PC-3 (cell line): ENCODE results near the gene TTLL10. TPM values are rescaled to one million over a fixed set of nuclear protein-coding genes. Genes with fewer than 3 reads are reported as not detected.

Experiments used
- ATAC-seq: fragments of 200-7000 bp; cut with Tn5 transposase; 2 replicates; pipeline ENCODE4 v1.9.1; 2020; ENCODE audit warnings: mild to moderate bottlenecking, moderate library complexity
- BruUV-seq: library from RNA; stranded (reverse); fragments of 400-500 nt; replicated peaks from 2 replicates; lab custom pipeline; 2021; lab: Mats Ljungman, UMichigan
- CTCF ChIA-PET: fragments of 300-600 bp; sonication (Branson Sonifier 250); formaldehyde crosslinking; loops from one replicate; lab custom pipeline; 2022; ENCODE audit warnings: antibody characterized with exemption; lab: Charles Lee
- POLR2A ChIA-PET: fragments of 300-600 bp; sonication (Branson Sonifier 250); formaldehyde crosslinking; loops from one replicate; lab custom pipeline; 2022; ENCODE audit warnings: antibody characterized with exemption; ENCODE audit not compliant: unreplicated experiment; lab: Charles Lee
- DNase-seq: peaks from one replicate; pipeline ENCODE4 v3.0.0-alpha.2; 2015
- H2AFZ ChIP-seq: fragments of 300-600 bp; sonication (generic); 2 replicates; pipeline ENCODE4 v1.6.0; 2016; ENCODE audit warnings: antibody characterized with exemption, low read length
- H3F3A ChIP-seq: fragments of 300-600 bp; sonication (generic); one replicate; pipeline ENCODE4 v1.6.0; 2017; ENCODE audit warnings: antibody characterized with exemption, low read length, control low read depth, mild to moderate bottlenecking; ENCODE audit not compliant: unreplicated experiment
- H3K27ac ChIP-seq: fragments of 300-600 bp; sonication (generic); 2 replicates; pipeline ENCODE4 v1.5.1; 2016; ENCODE audit warnings: mild to moderate bottlenecking, low read length
- H3K27me3 ChIP-seq: fragments of 300-600 bp; sonication (generic); 2 replicates; pipeline ENCODE4 v1.6.1; 2016; ENCODE audit warnings: low read length, mixed read lengths
- H3K36me3 ChIP-seq: fragments of 300-600 bp; sonication (generic); 2 replicates; pipeline ENCODE4 v1.6.1; 2016; ENCODE audit warnings: low read depth, mixed run types, low read length, mixed read lengths
- H3K4me1 ChIP-seq: fragments of 300-600 bp; sonication (generic); 2 replicates; pipeline ENCODE4 v1.5.1; 2016; ENCODE audit warnings: low read length; ENCODE audit not compliant: insufficient read depth
- H3K4me2 ChIP-seq: fragments of 300-600 bp; sonication (generic); 2 replicates; pipeline ENCODE4 v1.6.0; 2016; ENCODE audit warnings: low read length
- H3K4me3 ChIP-seq: fragments of 300-600 bp; sonication (generic); 2 replicates; pipeline ENCODE4 v1.5.1; 2016; ENCODE audit warnings: mild to moderate bottlenecking, low read length, mixed read lengths
- H3K79me2 ChIP-seq: fragments of 300-600 bp; sonication (generic); 2 replicates; pipeline ENCODE4 v1.6.1; 2017; ENCODE audit warnings: low read length, mixed read lengths
- H3K9ac ChIP-seq: fragments of 300-600 bp; sonication (generic); 2 replicates; pipeline ENCODE4 v1.6.0; 2016; ENCODE audit warnings: mild to moderate bottlenecking, low read length
- H3K9me2 ChIP-seq: fragments of 300-600 bp; sonication (generic); replicated peaks from 2 replicates; pipeline ENCODE4 v1.6.1; 2016; ENCODE audit warnings: mixed run types, low read length, mixed read lengths
- H3K9me3 ChIP-seq: fragments of 300-600 bp; sonication (generic); 2 replicates; pipeline ENCODE4 v1.6.1; 2016; ENCODE audit warnings: low read length, mixed read lengths
- H4K20me1 ChIP-seq: fragments of 300-600 bp; sonication (generic); 2 replicates; pipeline ENCODE4 v1.6.1; 2016; ENCODE audit warnings: low read length, mixed read lengths
- EZH2 ChIP-seq: fragments of 300-600 bp; sonication (generic); IDR thresholded peaks from one replicate; pipeline ENCODE4 v1.6.1; 2017; ENCODE audit warnings: antibody characterized with exemption, mild to moderate bottlenecking, low read length; ENCODE audit not compliant: unreplicated experiment
- EZH2phosphoT487 ChIP-seq: fragments of 300-600 bp; sonication (generic); IDR thresholded peaks from 2 replicates; pipeline ENCODE4 v1.6.1; 2018; ENCODE audit warnings: mild to moderate bottlenecking, antibody characterized with exemption, low read length, borderline replicate concordance
- intact Hi-C: fragments of 100-400 bp; cut with micrococcal nuclease; formaldehyde crosslinking; loops from 2 replicates; pipeline ENCODE4 v1.9.0; 2023
- total RNA-seq: library from RNA; depleted of rRNA; stranded (reverse); fragments of >200 nt; gene quantifications from 2 replicates; pipeline ENCODE4 v1.2.3, GENCODE V29; 2014
- TF ChIP-seq, protein P1 (sequence below): fragments of 300-600 bp; sonication (generic); conservative IDR thresholded peaks from 2 replicates; pipeline ENCODE4 v1.5.1; 2017; ENCODE audit warnings: antibody characterized with exemption, low read depth, mild to moderate bottlenecking, low read length

The TTLL10 gene
- total RNA-seq, 1 experiment from 2014 or later, result 0.36 TPM

DNA sequence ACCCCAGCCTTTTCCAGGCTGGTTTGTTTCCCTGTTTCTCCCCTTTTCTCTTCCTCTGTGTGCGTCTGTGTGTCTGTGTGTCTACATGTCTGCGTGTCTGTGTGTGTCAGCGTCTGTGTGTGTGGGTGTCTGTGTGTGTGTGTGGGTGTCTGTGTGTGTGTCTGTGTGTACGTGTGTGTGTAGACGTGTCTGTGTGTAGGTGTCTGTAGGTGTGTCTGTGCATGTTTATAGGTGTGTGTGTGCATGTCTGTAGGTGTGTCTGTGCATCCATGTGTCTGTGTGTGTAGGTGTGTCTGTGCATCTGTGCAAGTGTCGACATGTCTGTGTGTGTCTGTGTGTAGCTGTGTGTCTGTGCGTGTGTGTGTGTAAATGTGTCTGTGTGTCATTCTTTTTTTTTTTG is 3.3 kb downstream of the TTLL10 start:
- H3K9me2 ChIP-seq, result no peaks in the 10 kb centered on the region
- no peaks in the 10 kb centered on the region for H3F3A ChIP-seq
- no peak overlapping the region for H3K4me2 ChIP-seq
- H4K20me1 ChIP-seq, result 0 out of 2 replicates have a peak, but pooled peaks cover 4% of the 10 kb centered on the region
- ATAC-seq (no peak), DNase-seq (no peak)
- H3K4me3 ChIP-seq, result no peak overlapping the region
- no peaks in the 10 kb centered on the region for H3K36me3 ChIP-seq
- intact Hi-C loops, result no loop called here
- TF ChIP-seq EZH2, result no peak
- TF ChIP-seq, protein P1, sequence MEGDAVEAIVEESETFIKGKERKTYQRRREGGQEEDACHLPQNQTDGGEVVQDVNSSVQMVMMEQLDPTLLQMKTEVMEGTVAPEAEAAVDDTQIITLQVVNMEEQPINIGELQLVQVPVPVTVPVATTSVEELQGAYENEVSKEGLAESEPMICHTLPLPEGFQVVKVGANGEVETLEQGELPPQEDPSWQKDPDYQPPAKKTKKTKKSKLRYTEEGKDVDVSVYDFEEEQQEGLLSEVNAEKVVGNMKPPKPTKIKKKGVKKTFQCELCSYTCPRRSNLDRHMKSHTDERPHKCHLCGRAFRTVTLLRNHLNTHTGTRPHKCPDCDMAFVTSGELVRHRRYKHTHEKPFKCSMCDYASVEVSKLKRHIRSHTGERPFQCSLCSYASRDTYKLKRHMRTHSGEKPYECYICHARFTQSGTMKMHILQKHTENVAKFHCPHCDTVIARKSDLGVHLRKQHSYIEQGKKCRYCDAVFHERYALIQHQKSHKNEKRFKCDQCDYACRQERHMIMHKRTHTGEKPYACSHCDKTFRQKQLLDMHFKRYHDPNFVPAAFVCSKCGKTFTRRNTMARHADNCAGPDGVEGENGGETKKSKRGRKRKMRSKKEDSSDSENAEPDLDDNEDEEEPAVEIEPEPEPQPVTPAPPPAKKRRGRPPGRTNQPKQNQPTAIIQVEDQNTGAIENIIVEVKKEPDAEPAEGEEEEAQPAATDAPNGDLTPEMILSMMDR, result no peak
- no peak for TF ChIP-seq EZH2phosphoT487
- BruUV-seq, result no TSS peak
- H3K4me1 ChIP-seq, result no peaks in the 10 kb centered on the region
- no peaks in the 10 kb centered on the region for H3K79me2 ChIP-seq
- ChIA-PET CTCF (interaction anchor here (0.6 kb wide), 1 partner anchor 54 kb away, joined by 6 read pairs; no protein-coding TSS in a partner anchor), POLR2A (no interaction called here)
- H2AFZ ChIP-seq, result no peak overlapping the region
- H3K27ac ChIP-seq, result no peak overlapping the region
- H3K9me3 ChIP-seq, result no peaks in the 10 kb centered on the region
- H3K27me3 ChIP-seq, result no peaks in the 10 kb centered on the region
- no peak overlapping the region for H3K9ac ChIP-seq

DNA sequence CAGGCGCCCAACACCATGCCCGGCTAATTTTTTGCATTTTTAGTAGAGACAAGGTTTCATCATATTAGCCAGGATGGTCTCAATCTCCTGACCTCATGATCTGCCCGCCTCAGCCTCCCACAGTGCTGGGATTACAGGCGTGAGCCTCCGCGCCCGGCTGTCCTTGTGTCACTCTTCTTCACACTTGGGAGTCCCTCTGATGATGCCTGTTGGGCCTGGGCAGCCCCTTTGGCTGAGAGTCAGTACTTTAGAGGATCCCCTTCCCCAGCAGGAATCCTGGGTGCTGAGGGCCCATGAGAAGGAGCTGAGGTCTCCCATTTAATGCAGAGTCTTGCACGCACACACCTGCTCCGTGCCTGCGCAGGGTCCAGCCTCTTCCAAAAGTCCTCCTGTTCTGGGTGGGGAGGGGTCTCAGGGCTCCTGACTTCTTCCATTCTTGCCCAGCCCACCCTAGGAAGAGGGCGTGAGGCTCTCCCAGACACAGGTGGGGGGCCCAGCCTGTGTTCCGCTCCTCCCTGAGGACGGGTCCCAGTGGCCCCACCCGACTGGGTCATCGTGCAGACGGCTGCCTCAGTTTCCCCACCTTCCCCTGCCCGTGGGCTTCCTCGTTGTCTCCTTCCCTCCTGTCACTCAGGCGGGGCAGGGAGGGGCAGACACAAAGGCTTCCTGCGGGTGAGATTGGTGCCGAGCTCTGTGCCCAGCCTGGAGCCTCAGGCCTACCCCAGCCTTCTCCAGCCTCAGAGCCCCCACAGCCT is 3.9 kb downstream of the TTLL10 start:
- Histone ChIP-seq H3K36me3 (no peaks in the 10 kb centered on the region), H3K27ac (no peak overlapping the region), H3K79me2 (no peaks in the 10 kb centered on the region), H3K9ac (no peak overlapping the region), H4K20me1 (no peaks in the 10 kb centered on the region), H3F3A (no peaks in the 10 kb centered on the region), H3K27me3 (no peaks in the 10 kb centered on the region), H2AFZ (no peak overlapping the region), H3K9me2 (no peaks in the 10 kb centered on the region), H3K4me2 (no peak overlapping the region), H3K4me1 (no peaks in the 10 kb centered on the region), H3K9me3 (no peaks in the 10 kb centered on the region), H3K4me3 (no peak overlapping the region)
- ChIA-PET POLR2A (no interaction called here), CTCF (interaction anchor here (0.6 kb wide), 1 partner anchor 55 kb away, joined by 6 read pairs; no protein-coding TSS in a partner anchor)
- BruUV-seq, result no TSS peak
- TF ChIP-seq EZH2 (no peak), EZH2phosphoT487 (no peak)
- TF ChIP-seq, protein P1, result no peak
- ATAC-seq (no peak), DNase-seq (no peak)
- intact Hi-C loops, result no loop called here

DNA sequence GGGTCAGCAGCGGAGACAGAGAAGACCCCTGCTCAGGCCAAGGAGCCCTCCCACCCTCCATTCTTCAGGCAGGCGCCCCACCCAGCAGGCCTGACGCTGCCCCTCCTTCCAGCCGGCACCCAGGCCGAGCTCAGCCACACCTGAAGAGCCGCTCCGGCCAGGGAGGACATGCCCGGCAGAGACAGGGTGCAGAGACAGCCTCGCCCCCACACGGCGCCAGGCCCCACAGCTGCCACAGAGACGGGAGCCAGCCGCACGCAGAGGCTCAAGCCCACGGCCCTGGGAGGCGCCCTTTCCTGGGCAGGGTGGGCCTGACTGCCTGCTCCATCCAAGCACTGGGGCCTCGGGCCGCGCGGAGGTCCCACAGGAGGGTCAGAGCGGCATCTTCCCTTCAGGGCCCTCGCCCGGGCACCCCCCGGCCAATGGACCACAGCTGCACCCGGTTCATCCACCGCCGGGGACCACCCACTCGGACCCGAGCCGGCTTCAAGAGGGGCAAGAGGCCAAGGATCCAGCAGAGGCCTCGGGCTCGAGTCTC is 5.2 kb downstream of the TTLL10 start:
- H3K27ac ChIP-seq, result no peak overlapping the region
- H3K9me3 ChIP-seq, result no peaks in the 10 kb centered on the region
- ATAC-seq (no peak), DNase-seq (no peak)
- intact Hi-C loops, result no loop called here
- no peaks in the 10 kb centered on the region for H3K79me2 ChIP-seq
- no peak overlapping the region for H3K9ac ChIP-seq
- no peaks in the 10 kb centered on the region for H3K36me3 ChIP-seq
- no peaks in the 10 kb centered on the region for H3K27me3 ChIP-seq
- H4K20me1 ChIP-seq, result no peaks in the 10 kb centered on the region
- no TSS peak for BruUV-seq
- POLR2A ChIA-PET, result no interaction called here
- H3K4me1 ChIP-seq, result no peaks in the 10 kb centered on the region
- TF ChIP-seq EZH2, result no peak
- TF ChIP-seq, protein P1, result no peak
- CTCF ChIA-PET, result no interaction called here
- no peaks in the 10 kb centered on the region for H3K9me2 ChIP-seq
- no peak overlapping the region for H3K4me2 ChIP-seq
- no peak overlapping the region for H3K4me3 ChIP-seq
- H2AFZ ChIP-seq, result no peak overlapping the region
- no peaks in the 10 kb centered on the region for H3F3A ChIP-seq
